ENCODE measurements around the gene PTGDS.

GRCh38 chr9:137023583-137023991 is 46.3 kb downstream of the PTGDS start:
- TF ChIP-seq CTCF (IDR thresholded peaks at IDR 0.05) (no peak), POLR2A (IDR thresholded peaks at IDR 0.05) (no peak)
